ENCODE data around the gene ZNF37A. TPM values are rescaled to one million over a fixed set of nuclear protein-coding genes. Genes with fewer than 3 reads are reported as not detected.

ZNF37A gene
- total RNA-seq = 17.4 and 22.5 TPM in 2 replicates

DNA sequence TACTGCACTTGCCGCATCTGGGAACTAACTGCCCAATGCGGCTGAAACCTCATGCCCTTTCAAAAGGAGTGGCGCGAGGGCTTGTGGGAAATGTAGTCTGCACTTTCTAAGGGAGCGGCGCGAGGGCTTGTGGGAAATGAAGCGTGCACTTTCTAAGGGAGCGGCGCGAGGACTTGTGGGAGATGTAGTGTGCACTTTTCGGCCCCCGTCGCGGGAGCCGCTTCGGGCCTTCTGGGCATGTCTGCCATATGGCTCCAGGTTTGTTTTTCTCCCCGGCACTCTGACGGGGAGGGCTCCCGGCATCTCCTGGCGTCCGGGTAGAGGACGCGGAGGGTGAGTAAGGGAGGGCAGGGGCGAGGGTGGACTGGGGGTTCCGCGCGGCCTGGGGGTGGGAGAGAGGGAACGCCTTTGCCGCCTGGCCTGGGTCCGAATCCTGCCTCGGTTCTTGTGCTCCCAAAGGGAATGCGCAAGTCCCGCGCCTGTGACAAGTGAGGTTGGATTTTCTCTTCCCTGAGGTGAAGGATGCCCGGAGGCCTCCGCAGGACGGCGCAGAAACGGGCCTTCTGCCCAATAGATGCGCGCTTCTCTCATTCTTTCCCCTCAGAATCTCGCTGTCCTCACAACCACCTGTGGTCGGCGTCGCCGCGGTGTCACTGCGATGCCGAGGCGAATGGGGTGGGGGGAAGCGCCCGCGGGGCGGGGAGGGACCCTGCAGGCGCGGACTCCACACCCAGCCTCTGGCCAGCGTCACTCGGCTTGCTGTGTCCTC, at the start of gene ZNF37A:
ZNF37A (plus strand) TSS at position 180 of the 769 bp plus-strand sequence. CDS start 2,281 bp downstream, outside the sequence.

Small RNAs within 50 kb of the gene (small RNA-seq; reads per million reads assigned to genes)
- gene AL117339.2 (not detected), gene AL161931.1 (not detected), gene FXYD6P2 (not detected)

Other genes with a start within 250 kb of the ZNF37A start
- 11.1 and 13.5 TPM in 2 replicates for gene ZNF248, start 236.7 kb upstream of the ZNF37A start, total RNA-seq
- gene ZNF25, start 117.7 kb upstream of the ZNF37A start, total RNA-seq = 15.2 and 20.0 TPM in 2 replicates
- gene ZNF33A, start 83.7 kb upstream of the ZNF37A start, total RNA-seq = 28.1 and 29.5 TPM in 2 replicates